ENCODE results near the gene NEK10.
"Not testable (repeated sequence)": the region's sequence is repeated elsewhere in the genome, so short reads cannot be mapped to it uniquely, and the experiment has no call there.

The NEK10 gene

GRCh38 chr3:27317096-27317495 is 52.1 kb downstream of the NEK10 start:
- DNase-seq (ENCODE audit: low read depth in 2 of 2): no peak

GRCh38 chr3:27315003-27315402 is 54.2 kb downstream of the NEK10 start:
- no peak for DNase-seq (ENCODE audit: low read depth in 2 of 2)

- DNase-seq (ENCODE audit: low read depth in 2 of 2): no peak
Observed at GRCh38 chr3:27312044-27312668, 57.0 kb downstream of the NEK10 start.

- no peak for DNase-seq (ENCODE audit: low read depth in 2 of 2)
Observed at GRCh38 chr3:27311400-27311799, 57.8 kb downstream of the NEK10 start.

- no peak for DNase-seq (ENCODE audit: low read depth in 2 of 2)
Observed at GRCh38 chr3:27310688-27311087, 58.5 kb downstream of the NEK10 start.

- no peak for DNase-seq (ENCODE audit: low read depth in 2 of 2)
Observed at GRCh38 chr3:27307566-27307965, 61.6 kb downstream of the NEK10 start.

- no peak for DNase-seq (ENCODE audit: low read depth in 2 of 2)
Observed at GRCh38 chr3:27302891-27303290, 66.3 kb downstream of the NEK10 start.

GRCh38 chr3:27298981-27299380 is 70.2 kb downstream of the NEK10 start:
- not testable (repeated sequence) for DNase-seq (ENCODE audit: low read depth in 2 of 2)

GRCh38 chr3:27293939-27294338 is 75.2 kb downstream of the NEK10 start:
- no peak for DNase-seq (ENCODE audit: low read depth in 2 of 2)

- no peak for DNase-seq (ENCODE audit: low read depth in 2 of 2)
Observed at GRCh38 chr3:27290760-27291159, 78.4 kb downstream of the NEK10 start.

- no peak for DNase-seq (ENCODE audit: low read depth in 2 of 2)
Observed at GRCh38 chr3:27289769-27290413, 79.3 kb downstream of the NEK10 start.

GRCh38 chr3:27287052-27287451 is 82.1 kb downstream of the NEK10 start:
- DNase-seq (ENCODE audit: low read depth in 2 of 2): no peak

- not testable (repeated sequence) for DNase-seq (ENCODE audit: low read depth in 2 of 2)
Observed at GRCh38 chr3:27286467-27286866, 82.7 kb downstream of the NEK10 start.

GRCh38 chr3:27285668-27286067 is 83.5 kb downstream of the NEK10 start:
- no peak for DNase-seq (ENCODE audit: low read depth in 2 of 2)

- DNase-seq (ENCODE audit: low read depth in 2 of 2): no peak
Observed at GRCh38 chr3:27281671-27282150, 87.5 kb downstream of the NEK10 start.

- no peak for DNase-seq (ENCODE audit: low read depth in 2 of 2)
Observed at GRCh38 chr3:27279123-27279522, 90.1 kb downstream of the NEK10 start.

- DNase-seq (ENCODE audit: low read depth in 2 of 2): no peak
Observed at GRCh38 chr3:27278383-27279055, 90.7 kb downstream of the NEK10 start.

- no peak for DNase-seq (ENCODE audit: low read depth in 2 of 2)
Observed at GRCh38 chr3:27275441-27275990, 93.7 kb downstream of the NEK10 start.

- DNase-seq (ENCODE audit: low read depth in 2 of 2): no peak
Observed at GRCh38 chr3:27271890-27272289, 97.3 kb downstream of the NEK10 start.

GRCh38 chr3:27254896-27255295 is 114.3 kb downstream of the NEK10 start:
- no peak for DNase-seq (ENCODE audit: low read depth in 2 of 2)

GRCh38 chr3:27253831-27254230 is 115.4 kb downstream of the NEK10 start:
- DNase-seq (ENCODE audit: low read depth in 2 of 2): no peak

GRCh38 chr3:27253391-27253790 is 115.8 kb downstream of the NEK10 start:
- DNase-seq (ENCODE audit: low read depth in 2 of 2): no peak

- no peak for DNase-seq (ENCODE audit: low read depth in 2 of 2)
Observed at GRCh38 chr3:27252646-27253045, 116.5 kb downstream of the NEK10 start.

Data from stimulated activated CD8-positive, alpha-beta memory T cell treated with anti-CD3 and anti-CD28 coated beads, Interleukin-7, amount 100 ng/mL, for 4 hours (primary cell).